HEK293 (cell line): ENCODE measurements around the gene BABAM1.

Experiments used
- EGR2 ChIP-seq: fragments of 450-650 bp; formaldehyde crosslinking; IDR thresholded peaks from 2 replicates; pipeline ENCODE4 v1.5.1; 2016; ENCODE audit warnings: low read depth, missing biosample characterization, missing genetic modification characterization
- GLIS2 ChIP-seq: fragments of 450-650 bp; formaldehyde crosslinking; IDR thresholded peaks from 2 replicates; pipeline ENCODE4 v1.5.1; 2016; ENCODE audit warnings: missing biosample characterization, missing genetic modification characterization
- INSM2 ChIP-seq: fragments of 450-650 bp; formaldehyde crosslinking; IDR thresholded peaks from 2 replicates; pipeline ENCODE4 v1.5.1; 2016; ENCODE audit warnings: missing biosample characterization, missing genetic modification characterization
- PRDM4 ChIP-seq: fragments of 450-650 bp; formaldehyde crosslinking; IDR thresholded peaks from 2 replicates; pipeline ENCODE4 v1.5.1; 2017; ENCODE audit warnings: missing biosample characterization, missing genetic modification characterization
- SP2 ChIP-seq: fragments of 450-650 bp; formaldehyde crosslinking; IDR thresholded peaks from 2 replicates; pipeline ENCODE4 v1.5.1; 2016; ENCODE audit warnings: missing biosample characterization, missing genetic modification characterization
- ZBTB11 ChIP-seq: fragments of 450-650 bp; formaldehyde crosslinking; conservative IDR thresholded peaks from 2 replicates; pipeline ENCODE4 v1.5.1; 2016; ENCODE audit warnings: low read depth, missing biosample characterization, missing genetic modification characterization
- ZNF121 ChIP-seq: fragments of 450-650 bp; formaldehyde crosslinking; IDR thresholded peaks from 2 replicates; pipeline ENCODE4 v1.5.1; 2016; ENCODE audit warnings: missing biosample characterization, missing genetic modification characterization
- ZNF2 ChIP-seq: fragments of 450-650 bp; formaldehyde crosslinking; IDR thresholded peaks from 2 replicates; pipeline ENCODE4 v1.5.1; 2016; ENCODE audit warnings: missing biosample characterization, missing genetic modification characterization
- ZNF211 ChIP-seq: fragments of 450-650 bp; formaldehyde crosslinking; IDR thresholded peaks from 2 replicates; pipeline ENCODE4 v1.5.1; 2016; ENCODE audit warnings: low read depth, missing biosample characterization, missing genetic modification characterization
- ZNF239 ChIP-seq: fragments of 450-650 bp; formaldehyde crosslinking; IDR thresholded peaks from 2 replicates; pipeline ENCODE4 v1.5.1; 2016; ENCODE audit warnings: missing biosample characterization, missing genetic modification characterization
- ZNF335 ChIP-seq: fragments of 450-650 bp; formaldehyde crosslinking; conservative IDR thresholded peaks from 2 replicates; pipeline ENCODE4 v1.5.1; 2016; ENCODE audit warnings: missing biosample characterization, missing genetic modification characterization
- ZNF521 ChIP-seq: fragments of 450-650 bp; formaldehyde crosslinking; IDR thresholded peaks from 2 replicates; pipeline ENCODE4 v1.5.1; 2017; ENCODE audit warnings: missing biosample characterization, mild to moderate bottlenecking, missing genetic modification characterization
- ZNF555 ChIP-seq: fragments of 450-650 bp; formaldehyde crosslinking; conservative IDR thresholded peaks from 2 replicates; pipeline ENCODE4 v1.5.1; 2017; ENCODE audit warnings: missing biosample characterization, mild to moderate bottlenecking, missing genetic modification characterization, inconsistent platforms
- ZNF623 ChIP-seq: fragments of 450-650 bp; formaldehyde crosslinking; IDR thresholded peaks from 2 replicates; pipeline ENCODE4 v1.5.1; 2016; ENCODE audit warnings: missing biosample characterization, missing genetic modification characterization
- ZNF660 ChIP-seq: fragments of 450-650 bp; IDR thresholded peaks from 2 replicates; pipeline ENCODE4 v1.5.1; 2018; ENCODE audit warnings: missing biosample characterization, mild to moderate bottlenecking, missing genetic modification characterization
- TF ChIP-seq, protein P1 (sequence below): fragments of 450-650 bp; formaldehyde crosslinking; IDR thresholded peaks from 2 replicates; pipeline ENCODE4 v1.5.1; 2016; ENCODE audit warnings: missing biosample characterization, missing genetic modification characterization

BABAM1 gene

DNA sequence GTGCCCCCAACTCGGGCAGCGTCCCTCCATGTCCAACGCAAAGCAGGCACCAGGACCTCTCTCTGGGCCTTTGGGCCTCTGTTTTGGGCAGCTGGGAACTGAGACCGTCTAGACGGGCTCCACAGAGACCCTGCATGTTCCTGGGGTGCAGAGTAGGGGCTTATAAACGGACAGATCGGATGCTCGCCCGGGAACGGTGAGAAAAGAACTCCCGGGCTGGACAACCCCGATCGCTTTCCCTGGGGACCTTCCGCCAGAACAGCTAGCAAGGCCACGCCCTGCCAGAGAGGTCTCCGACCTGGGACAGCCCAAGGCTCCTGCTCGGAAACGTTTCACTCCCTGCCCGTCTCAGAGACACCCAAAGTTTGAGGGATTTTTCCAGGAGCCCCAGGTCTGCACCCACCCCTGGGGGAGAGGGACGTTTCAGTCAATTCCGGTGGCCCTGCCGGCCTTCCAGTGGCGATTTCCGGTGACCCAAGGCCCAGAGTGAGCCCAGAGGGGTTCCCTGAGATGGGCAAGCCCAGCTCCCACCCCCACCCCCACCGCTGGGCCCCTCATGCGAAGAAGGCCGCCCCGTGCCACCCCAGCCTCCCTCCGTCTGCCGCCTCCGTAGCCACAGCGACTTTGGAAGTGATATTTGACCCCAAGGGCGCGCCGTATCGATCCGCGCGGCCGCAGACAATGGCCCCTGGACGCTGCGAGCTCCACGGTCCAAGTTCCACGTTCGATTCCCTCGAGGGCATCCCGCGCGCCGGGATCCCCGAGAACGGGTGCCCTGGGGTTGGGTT, 23.2 kb upstream of the BABAM1 start (continued):
- TF ChIP-seq ZBTB11, result peak; percentile 47; the same call in 1 of the 2 replicates
- TF ChIP-seq ZNF121 (tag by site-specific recombination), result no peak
- no peak for TF ChIP-seq ZNF660 (tag by site-specific recombination)
- no peak for TF ChIP-seq ZNF623 (tag by site-specific recombination)
- no peak for TF ChIP-seq ZNF239 (tag by site-specific recombination)
- TF ChIP-seq, protein P1, sequence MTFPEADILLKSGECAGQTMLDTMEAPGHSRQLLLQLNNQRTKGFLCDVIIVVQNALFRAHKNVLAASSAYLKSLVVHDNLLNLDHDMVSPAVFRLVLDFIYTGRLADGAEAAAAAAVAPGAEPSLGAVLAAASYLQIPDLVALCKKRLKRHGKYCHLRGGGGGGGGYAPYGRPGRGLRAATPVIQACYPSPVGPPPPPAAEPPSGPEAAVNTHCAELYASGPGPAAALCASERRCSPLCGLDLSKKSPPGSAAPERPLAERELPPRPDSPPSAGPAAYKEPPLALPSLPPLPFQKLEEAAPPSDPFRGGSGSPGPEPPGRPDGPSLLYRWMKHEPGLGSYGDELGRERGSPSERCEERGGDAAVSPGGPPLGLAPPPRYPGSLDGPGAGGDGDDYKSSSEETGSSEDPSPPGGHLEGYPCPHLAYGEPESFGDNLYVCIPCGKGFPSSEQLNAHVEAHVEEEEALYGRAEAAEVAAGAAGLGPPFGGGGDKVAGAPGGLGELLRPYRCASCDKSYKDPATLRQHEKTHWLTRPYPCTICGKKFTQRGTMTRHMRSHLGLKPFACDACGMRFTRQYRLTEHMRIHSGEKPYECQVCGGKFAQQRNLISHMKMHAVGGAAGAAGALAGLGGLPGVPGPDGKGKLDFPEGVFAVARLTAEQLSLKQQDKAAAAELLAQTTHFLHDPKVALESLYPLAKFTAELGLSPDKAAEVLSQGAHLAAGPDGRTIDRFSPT (tag by site-specific recombination), result 0 out of 2 replicates have a peak, but pooled peaks have one; percentile 42
- no peak for TF ChIP-seq ZNF521 (tag by site-specific recombination)
- TF ChIP-seq SP2 (tag by site-specific recombination), result peak; percentile 33
- TF ChIP-seq EGR2 (tag by site-specific recombination), result 0 out of 2 replicates have a peak, but pooled peaks have one; percentile 17
- no peak for TF ChIP-seq ZNF211 (tag by site-specific recombination)
- no peak for TF ChIP-seq ZNF555 (tag by site-specific recombination)
- TF ChIP-seq GLIS2, result peak; percentile 18; the same call in 1 of the 2 replicates
- peak; percentile 68; the same call in 1 of the 2 replicates for TF ChIP-seq ZNF335
- TF ChIP-seq ZNF2, result no peak
- 0 out of 2 replicates have a peak, but pooled peaks have one; percentile 18 for TF ChIP-seq INSM2 (tag by site-specific recombination)
- TF ChIP-seq PRDM4 (tag by site-specific recombination), result no peak
